Adipocyte (in vitro differentiated cells): Measurements from ENCODE around the gene CPXM2.
A peak's percentile ranks its signal among the peaks of the same experiment; 100 is the strongest.

ENCODE experiments used
- DNase-seq: peaks from one replicate; pipeline ENCODE4 v3.0.0-alpha.2; 2015; ENCODE audit warnings: low read depth
- H3K27me3 ChIP-seq: replicated peaks from 2 replicates; pipeline ENCODE4 v1.7.0; 2013; ENCODE audit warnings: mild to moderate bottlenecking, low read length, moderate library complexity; ENCODE audit not compliant: control insufficient read depth, insufficient read depth
- H3K36me3 ChIP-seq: 2 replicates; pipeline ENCODE4 v1.7.0; 2013; ENCODE audit warnings: low read length, mild to moderate bottlenecking, moderate library complexity; ENCODE audit not compliant: control insufficient read depth, insufficient read depth, severe bottlenecking
- H3K4me1 ChIP-seq: 2 replicates; pipeline ENCODE4 v1.7.0; 2013; ENCODE audit warnings: mild to moderate bottlenecking, low read length, moderate library complexity; ENCODE audit not compliant: control insufficient read depth, insufficient read depth
- H3K4me3 ChIP-seq: 2 replicates; pipeline ENCODE4 v1.7.0; 2013; ENCODE audit warnings: mild to moderate bottlenecking, low read length, moderate library complexity
- H3K9ac ChIP-seq: 2 replicates; pipeline ENCODE4 v1.7.0; 2013; ENCODE audit warnings: mild to moderate bottlenecking, low read length, moderate library complexity
- H3K9me3 ChIP-seq: 2 replicates; pipeline ENCODE4 v1.7.0; 2013; ENCODE audit warnings: mild to moderate bottlenecking, low read length, moderate library complexity; ENCODE audit not compliant: control insufficient read depth

The CPXM2 gene

DNA sequence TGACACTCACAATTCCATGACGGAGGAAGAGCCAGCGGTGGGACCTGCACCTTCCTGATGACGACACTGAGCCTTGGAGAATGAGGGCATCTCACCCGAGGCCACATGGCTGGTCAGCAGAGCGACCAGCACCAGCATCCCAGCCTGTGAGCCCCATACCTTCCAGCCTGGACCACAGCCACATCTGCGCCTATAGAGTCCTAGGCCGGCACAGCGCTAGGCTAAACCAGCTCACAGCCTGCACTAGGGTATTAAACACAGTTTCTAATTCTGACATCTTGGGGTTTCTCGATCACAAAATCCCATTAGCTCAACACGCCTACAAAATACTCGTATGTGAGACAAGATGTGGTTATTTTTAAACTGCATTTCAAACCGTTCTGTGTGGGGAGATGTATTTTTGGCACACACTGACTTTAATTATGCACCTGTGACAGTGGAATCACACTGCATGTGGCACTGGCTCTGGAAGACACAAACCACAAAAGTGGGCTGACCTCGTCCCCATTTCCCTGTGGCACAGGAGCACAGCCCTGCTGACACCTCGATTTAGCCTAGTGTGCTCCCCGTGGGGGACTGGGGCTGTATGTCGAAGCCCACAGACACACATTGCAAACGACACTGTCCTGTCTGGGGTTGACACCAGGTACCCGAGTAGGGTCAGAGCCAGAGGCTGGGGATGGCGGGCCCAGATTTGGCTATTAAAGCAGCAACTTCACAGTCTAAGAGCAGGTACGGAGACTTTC is 32.5 kb downstream of the CPXM2 start:
- Histone ChIP-seq H3K9me3 (no peaks in the 10 kb centered on the region), H3K4me1 (peaks cover 27% of the 10 kb centered on the region), H3K9ac (no peak overlapping the region), H3K36me3 (no peaks in the 10 kb centered on the region), H3K4me3 (no peak overlapping the region), H3K27me3 (no peaks in the 10 kb centered on the region)
- no peak for DNase-seq

DNA sequence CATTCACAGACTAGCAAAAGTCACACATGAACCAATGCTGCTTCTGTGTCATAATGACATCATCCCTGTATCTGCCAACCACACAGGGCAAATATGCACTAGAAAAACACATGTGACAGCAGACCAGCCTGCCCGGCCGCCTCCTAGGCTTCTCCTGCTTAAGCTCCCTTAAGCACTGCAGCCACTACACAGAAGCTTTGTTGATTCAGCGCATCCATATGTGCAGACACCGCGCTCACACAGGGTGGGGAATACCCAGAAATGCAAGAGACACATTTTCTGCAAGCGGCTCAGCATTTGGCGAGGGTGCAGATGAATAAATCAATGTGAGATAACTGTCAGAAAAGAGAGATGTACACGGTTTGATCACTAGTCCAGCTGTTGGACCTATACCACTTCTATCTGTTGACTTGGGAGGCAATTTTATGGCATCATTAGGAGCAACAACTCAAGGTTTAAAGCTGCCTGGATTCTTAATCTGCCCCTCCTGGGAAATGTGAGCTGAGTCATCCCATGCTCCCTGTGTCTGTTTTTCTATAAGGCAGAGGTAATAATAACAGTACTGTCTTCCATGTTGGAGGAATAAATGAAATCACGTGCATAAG is 33.4 kb downstream of the CPXM2 start:
- Histone ChIP-seq H3K4me1 (peaks cover 27% of the 10 kb centered on the region), H3K4me3 (peak overlapping the region; percentile 44), H3K9ac (no peak overlapping the region), H3K36me3 (no peaks in the 10 kb centered on the region), H3K27me3 (no peaks in the 10 kb centered on the region), H3K9me3 (no peaks in the 10 kb centered on the region)
- peak; percentile 80 for DNase-seq

DNA sequence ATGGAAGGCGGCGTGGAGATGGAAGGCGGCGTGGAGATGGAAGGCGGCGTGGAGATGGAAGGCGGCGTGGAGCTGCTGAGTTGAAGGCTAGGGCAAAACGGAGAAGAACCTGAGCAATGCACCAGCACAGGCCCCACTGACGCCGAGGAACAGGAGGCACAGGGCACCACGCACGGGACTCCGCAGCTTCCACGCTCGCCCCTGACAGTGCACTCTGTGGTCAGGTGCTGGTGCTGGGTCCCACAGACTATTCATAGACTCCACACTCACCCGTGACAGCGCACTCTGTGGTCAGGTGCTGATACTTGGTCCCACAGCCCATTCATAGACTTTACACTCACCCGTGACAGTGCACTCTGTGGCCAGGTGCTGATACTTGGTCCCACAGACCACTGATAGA is 34.0 kb downstream of the CPXM2 start:
- DNase-seq: no peak
- no peak overlapping the region for H3K9ac ChIP-seq

DNA sequence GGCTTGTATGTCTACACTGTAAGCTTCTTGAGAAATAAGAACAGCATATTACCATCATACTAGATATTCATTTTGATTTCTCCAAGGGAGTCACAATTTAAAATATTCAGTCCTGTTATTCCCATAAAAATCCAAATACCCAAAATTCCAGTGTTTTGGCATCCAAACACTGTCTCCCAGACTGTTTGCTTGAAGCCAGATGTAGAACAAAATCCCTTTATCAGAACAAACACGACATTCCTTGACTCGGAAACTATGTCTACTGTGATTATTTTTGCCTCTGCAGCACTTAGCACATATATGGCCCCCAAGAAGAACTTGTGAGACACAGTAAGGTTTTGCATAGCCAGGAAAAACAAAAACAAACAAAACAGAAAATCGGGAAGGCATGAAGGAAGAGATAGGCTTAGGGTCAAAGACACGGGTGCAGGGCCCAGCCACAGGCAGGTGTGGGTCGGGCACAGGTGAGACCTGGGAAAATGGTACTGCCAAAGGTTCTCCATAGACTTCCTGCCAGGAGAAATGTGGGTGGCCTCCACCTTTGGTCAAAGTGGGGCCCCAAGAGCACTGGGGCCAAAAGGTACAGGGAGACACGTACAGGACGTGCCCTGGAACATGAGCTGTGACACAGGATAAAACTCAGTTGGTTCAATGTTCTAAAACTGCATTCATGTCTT is 36.5 kb downstream of the CPXM2 start:
- Histone ChIP-seq H3K9me3 (no peaks in the 10 kb centered on the region), H3K9ac (no peak overlapping the region), H3K27me3 (no peaks in the 10 kb centered on the region), H3K4me3 (no peak overlapping the region), H3K36me3 (no peaks in the 10 kb centered on the region), H3K4me1 (peaks cover 27% of the 10 kb centered on the region)
- peak; percentile 29 for DNase-seq

More for the DNA sequence above, 34.0 kb downstream of the CPXM2 start:
- no peaks in the 10 kb centered on the region for H3K9me3 ChIP-seq
- H3K36me3 ChIP-seq: no peaks in the 10 kb centered on the region
- H3K4me1 ChIP-seq: peaks cover 27% of the 10 kb centered on the region
- no peaks in the 10 kb centered on the region for H3K27me3 ChIP-seq
- H3K4me3 ChIP-seq: no peak overlapping the region

DNA sequence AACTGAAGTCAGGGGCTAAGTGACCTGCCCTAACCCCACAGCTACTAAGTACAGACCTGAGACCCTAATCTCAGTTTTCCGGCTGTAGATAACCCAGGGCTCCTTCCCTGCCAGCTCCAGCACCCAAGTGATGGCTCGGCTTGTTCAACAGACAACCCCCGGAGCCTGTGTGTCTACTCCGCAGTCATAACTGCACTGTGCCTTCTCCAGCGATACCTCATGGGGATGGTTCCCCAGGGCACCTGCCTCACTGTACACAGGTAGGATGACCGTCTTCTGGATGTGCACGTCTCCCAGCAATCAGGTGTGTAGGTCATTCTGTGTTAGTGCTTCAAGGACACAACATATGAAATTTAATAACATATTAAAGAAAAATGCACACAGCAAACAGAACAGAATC is 37.1 kb downstream of the CPXM2 start:
- no peak for DNase-seq
- Histone ChIP-seq H3K9ac (no peak overlapping the region), H3K4me3 (no peak overlapping the region)

DNA sequence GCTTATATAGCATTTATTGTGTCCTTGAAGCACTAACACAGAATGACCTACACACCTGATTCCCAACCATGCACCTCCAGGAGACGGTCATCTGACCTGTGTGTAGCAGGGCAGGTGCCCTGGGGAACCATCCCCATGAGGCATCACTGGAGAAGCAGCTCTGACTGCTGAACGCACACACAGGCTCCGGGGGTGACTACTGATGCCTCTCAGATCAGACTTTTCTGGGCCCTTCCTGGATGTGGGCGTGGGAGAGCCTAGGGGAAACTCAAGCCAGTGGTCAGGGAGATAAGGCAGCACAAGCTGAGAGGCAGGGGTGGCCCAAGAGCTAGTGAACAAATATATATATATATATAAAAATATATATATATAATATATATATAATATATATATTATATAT is 37.6 kb downstream of the CPXM2 start:
- H3K9me3 ChIP-seq: no peaks in the 10 kb centered on the region
- peaks cover 33% of the 10 kb centered on the region for H3K4me1 ChIP-seq
- no peaks in the 10 kb centered on the region for H3K27me3 ChIP-seq
- H3K9ac ChIP-seq: no peak overlapping the region
- no peaks in the 10 kb centered on the region for H3K36me3 ChIP-seq
- H3K4me3 ChIP-seq: no peak overlapping the region
- DNase-seq: no peak

More for the DNA sequence above, 37.1 kb downstream of the CPXM2 start:
- no peaks in the 10 kb centered on the region for H3K36me3 ChIP-seq
- H3K4me1 ChIP-seq: peaks cover 29% of the 10 kb centered on the region
- H3K9me3 ChIP-seq: no peaks in the 10 kb centered on the region
- no peaks in the 10 kb centered on the region for H3K27me3 ChIP-seq

DNA sequence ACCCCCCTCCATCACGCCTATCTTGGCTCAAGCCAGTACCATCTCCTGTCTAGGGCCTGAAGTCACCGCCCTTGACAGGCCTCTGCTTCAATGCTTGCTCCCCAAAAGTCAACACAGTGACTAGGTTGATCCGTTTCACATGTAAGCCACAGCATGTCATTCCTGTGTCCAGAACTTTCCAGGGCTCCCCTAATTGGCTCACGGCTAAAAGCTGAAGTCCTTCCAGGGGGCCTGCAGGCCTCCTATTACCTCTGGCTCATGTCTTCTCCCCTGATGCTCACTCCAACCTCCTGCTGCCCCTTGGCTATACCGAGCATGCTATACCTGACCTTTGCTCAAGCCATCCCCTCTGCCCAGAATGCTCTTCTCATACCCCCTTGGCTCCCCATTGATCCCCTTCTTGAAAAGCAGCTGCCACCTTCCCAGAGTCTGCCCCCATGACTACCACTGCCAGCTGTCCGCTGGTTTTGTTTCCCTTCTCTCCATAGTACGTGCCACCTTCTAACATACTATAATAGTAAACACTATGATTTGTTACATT is 39.1 kb downstream of the CPXM2 start:
- no peak for DNase-seq
- H3K27me3 ChIP-seq: no peaks in the 10 kb centered on the region
- no peaks in the 10 kb centered on the region for H3K9me3 ChIP-seq
- peaks cover 35% of the 10 kb centered on the region for H3K4me1 ChIP-seq
- H3K4me3 ChIP-seq: no peak overlapping the region
- H3K9ac ChIP-seq: no peak overlapping the region
- H3K36me3 ChIP-seq: no peaks in the 10 kb centered on the region

DNA sequence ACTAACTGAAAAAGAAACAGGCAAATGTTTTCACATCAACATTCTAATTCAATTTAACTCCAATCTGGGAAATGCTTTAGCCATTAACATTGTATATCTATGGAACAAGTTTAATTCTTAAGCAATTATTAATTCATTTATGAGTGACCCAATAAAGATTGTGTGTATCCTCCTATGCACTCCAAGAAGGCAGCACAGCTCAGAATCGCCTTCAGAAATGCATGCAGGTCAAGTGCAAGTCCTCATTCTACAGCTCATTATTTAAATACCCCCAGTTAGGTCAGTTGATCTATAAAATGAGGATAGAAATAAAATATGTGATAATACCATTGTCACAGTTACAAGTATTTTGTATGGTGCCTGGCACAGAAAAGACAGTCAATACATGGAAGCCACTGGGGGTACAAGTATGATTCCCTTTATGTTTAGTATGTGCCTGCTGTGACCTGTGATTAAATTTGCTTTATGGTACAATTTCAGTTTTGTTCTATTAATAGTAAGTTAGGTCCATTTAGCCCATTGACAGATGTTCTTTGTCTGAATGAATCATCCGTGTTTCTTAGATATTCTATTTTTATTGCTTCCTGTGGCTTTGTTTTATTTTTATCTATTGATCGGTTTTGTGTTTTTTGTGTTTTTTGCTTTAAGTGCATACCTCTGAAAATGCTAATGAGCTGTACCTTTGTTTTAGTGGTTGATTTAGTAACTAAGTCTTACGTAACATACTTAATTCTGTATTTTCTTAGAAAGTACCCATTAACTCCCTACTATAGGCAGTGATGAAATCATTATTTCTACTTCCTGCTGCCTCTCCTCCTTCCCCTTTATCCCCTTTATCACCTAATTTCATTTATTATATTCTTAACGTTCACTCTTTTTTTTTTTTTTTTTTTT is 42.8 kb downstream of the CPXM2 start:
- H3K27me3 ChIP-seq: no peaks in the 10 kb centered on the region
- H3K9me3 ChIP-seq: peaks cover 9% of the 10 kb centered on the region
- DNase-seq: peak; percentile 29
- no peaks in the 10 kb centered on the region for H3K36me3 ChIP-seq
- no peak overlapping the region for H3K9ac ChIP-seq
- H3K4me1 ChIP-seq: peaks cover 32% of the 10 kb centered on the region
- H3K4me3 ChIP-seq: peak overlapping the region; percentile 5

DNA sequence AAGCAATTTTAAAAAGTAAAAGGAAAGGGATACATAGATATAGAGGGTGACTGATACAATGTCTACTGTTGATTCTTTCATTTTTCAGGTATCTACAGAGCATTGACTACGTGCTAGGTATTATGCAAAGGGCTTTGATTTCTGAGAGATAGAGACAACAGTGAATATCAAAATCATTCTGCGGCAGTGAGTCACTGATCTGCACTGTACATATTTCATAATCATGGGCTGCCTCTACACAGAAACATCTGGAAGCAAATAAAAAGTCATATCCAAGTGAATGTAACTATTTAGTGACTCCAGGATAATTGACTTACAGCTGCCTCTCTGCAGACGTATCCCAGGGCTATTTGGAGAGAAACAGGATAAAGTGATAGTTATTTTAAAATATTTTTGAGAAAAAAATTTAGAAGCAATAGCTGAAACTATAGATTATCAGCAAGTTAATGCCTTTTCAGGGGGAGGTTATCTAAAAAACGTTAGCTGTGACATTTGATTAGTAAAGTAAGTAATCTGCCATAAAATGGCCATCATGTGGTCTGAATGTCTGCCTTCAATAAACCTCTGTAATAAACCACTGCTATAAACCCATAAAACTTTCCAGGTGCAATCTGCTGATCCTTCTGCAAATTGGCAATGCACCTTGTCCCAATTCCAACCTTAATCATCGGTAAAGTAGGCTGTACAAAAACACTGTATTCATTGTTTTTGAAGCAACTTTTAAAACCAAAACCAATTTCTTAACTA is 43.7 kb downstream of the CPXM2 start:
- Histone ChIP-seq H3K27me3 (no peaks in the 10 kb centered on the region), H3K4me1 (peaks cover 32% of the 10 kb centered on the region), H3K9me3 (peaks cover 9% of the 10 kb centered on the region), H3K4me3 (peak overlapping the region; percentile 40), H3K9ac (no peak overlapping the region), H3K36me3 (no peaks in the 10 kb centered on the region)
- DNase-seq: peak; percentile 91

DNA sequence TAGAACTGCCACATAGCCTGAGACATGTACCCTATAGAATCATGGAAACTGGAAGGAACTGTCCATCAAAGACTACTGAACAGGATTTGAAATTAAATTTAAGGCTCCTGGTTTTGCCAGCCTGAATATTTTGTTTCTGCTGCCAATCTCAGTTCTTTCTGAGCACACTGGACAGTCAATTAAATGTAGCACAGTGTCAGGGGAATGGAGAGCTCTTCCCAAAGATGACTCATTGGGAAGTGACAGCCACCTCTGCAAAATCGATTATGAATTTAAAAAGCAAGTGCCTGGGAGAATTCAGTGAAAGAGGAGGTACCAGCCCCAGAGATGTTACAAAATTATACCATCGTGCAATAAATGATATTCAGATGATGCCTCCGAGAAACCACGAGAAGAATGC is 47.8 kb downstream of the CPXM2 start:
- H3K4me1 ChIP-seq: peaks cover 24% of the 10 kb centered on the region
- no peaks in the 10 kb centered on the region for H3K27me3 ChIP-seq
- H3K36me3 ChIP-seq: no peaks in the 10 kb centered on the region
- no peak overlapping the region for H3K9ac ChIP-seq
- no peak for DNase-seq
- no peak overlapping the region for H3K4me3 ChIP-seq
- peaks cover 9% of the 10 kb centered on the region for H3K9me3 ChIP-seq
